ENCODE results near the gene NUDT14.

NUDT14 gene

GRCh38 chr14:105146976-105147635, 34.0 kb downstream of the NUDT14 start:
- no peak for DNase-seq (ENCODE audit: low read depth in 3 of 3, low spot score in 1 of 3)

- no peak for DNase-seq (ENCODE audit: low read depth in 3 of 3, low spot score in 1 of 3)
Measured at GRCh38 chr14:105146181-105146975, 34.7 kb downstream of the NUDT14 start.

- no peak for DNase-seq (ENCODE audit: low read depth in 3 of 3, low spot score in 1 of 3)
Measured at GRCh38 chr14:105145381-105146180, 35.5 kb downstream of the NUDT14 start.

DNA sequence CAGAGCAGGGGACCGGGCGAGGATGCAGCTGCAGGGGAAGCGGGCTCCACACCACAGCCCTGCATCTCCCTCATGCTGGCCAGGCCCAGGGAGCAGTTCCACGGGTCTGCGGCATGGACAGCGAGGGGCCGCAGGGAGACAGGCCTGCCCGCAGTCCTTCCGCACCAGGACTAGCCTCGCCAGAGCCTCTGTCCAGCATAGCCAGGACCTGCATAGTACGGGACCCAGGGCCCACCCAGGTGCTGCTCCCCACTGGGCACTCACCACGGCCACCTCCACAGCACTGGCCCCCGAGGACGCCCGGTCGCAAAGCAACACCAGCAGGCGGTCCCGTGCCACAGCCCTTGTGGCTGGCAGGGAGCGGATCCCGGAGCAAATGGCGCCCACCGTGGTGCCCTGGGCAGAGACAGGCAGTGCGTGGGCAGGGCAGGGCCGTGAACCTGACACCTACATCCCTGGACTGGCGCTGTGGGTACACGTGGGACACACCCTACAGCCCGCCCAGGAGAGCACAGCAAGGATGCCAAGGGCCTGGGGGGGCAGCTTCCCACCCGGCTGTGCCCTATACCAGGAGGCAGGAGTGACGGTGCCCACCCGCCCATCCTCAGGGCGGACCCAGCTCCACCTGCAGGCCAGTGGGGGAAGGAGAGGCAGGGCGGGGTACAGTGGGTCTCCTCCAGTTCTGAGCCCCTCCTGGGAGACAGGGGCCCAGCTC, 36.3 kb downstream of the NUDT14 start:
- no peak for DNase-seq (ENCODE audit: low read depth in 3 of 3, low spot score in 1 of 3)

- no peak for DNase-seq (ENCODE audit: low read depth in 3 of 3, low spot score in 1 of 3)
Measured at GRCh38 chr14:105144026-105144665, 37.0 kb downstream of the NUDT14 start.

- DNase-seq (ENCODE audit: low read depth in 3 of 3, low spot score in 1 of 3) = no peak
Measured at GRCh38 chr14:105143451-105144025, 37.6 kb downstream of the NUDT14 start.

- no peak for DNase-seq (ENCODE audit: low read depth in 3 of 3, low spot score in 1 of 3)
Measured at GRCh38 chr14:105142651-105143450, 38.3 kb downstream of the NUDT14 start.

GRCh38 chr14:105141486-105142281, 39.4 kb downstream of the NUDT14 start:
- DNase-seq (ENCODE audit: low read depth in 3 of 3, low spot score in 1 of 3) = no peak

DNA sequence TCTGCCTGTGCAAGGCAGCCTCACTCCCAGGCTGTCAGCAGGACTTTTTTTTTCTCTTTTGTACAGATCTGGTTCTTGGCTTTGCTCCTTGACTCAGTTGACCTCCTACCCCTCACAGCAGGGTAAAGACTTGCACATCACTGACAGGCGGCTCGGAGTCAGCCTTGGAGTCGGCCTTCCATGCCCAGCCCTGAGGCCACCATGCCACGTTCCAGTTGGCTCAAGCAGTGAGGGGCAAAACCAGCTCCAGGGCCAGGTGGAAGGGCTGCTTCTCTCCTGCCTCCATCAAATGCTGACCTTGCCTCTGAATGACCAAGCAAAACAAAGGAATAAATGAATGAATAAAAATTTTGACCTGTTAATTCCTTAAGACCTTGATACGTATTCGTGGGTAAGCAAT, 40.1 kb downstream of the NUDT14 start:
- no peak for DNase-seq (ENCODE audit: low read depth in 3 of 3, low spot score in 1 of 3)

DNA sequence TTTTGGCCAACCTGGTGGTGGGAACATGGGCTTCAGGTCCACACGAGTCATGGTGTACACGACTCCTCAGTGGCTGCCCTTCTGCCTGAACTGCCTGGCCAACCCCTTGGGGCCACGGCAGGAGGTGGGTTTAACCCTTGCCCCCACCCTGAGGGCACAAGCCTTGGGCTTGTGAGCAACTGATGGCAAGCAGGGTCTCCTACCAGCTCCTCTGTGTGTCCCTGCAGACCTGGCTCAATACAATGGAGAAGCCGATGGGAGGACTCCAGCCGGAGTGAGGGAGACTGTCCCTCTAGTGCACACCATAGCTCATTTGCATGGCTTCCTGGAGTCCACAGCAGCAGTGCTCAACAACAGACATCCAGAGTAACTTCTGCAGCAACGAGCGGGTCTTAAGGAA, 40.5 kb downstream of the NUDT14 start:
- DNase-seq (ENCODE audit: low read depth in 3 of 3, low spot score in 1 of 3) = no peak

GRCh38 chr14:105139831-105140239, 41.3 kb downstream of the NUDT14 start:
- no peak for DNase-seq (ENCODE audit: low read depth in 3 of 3, low spot score in 1 of 3)

DNA sequence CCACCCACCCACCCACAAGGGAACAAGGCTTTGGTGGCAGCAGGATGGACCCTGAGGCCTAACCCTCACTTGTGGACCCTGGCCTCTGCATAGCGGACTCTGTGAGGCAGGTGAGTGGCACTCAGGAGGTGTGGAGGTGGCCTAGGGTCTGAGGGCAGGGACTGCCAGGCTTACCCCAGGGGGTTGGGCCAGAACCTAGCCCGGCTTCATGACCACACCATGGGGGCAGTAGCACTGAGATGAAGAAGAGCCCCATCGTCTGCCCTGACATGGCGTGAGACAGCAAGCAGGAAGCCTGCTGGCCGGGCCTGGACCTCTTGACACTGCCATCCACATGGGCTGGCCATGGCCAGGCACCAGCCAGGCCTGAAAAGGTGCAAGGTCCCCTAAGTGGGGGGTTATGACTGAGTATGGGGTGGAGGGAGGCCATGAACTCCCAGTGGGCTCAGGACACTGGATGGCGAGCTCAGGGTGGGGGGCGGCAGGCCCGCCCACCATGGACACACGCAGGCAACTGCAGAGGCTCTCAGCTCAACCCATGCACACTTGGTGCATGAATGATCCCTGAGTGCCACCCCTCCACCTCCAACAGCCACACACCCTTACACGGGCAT, 41.8 kb downstream of the NUDT14 start:
- no peak for DNase-seq (ENCODE audit: low read depth in 3 of 3, low spot score in 1 of 3)

DNA sequence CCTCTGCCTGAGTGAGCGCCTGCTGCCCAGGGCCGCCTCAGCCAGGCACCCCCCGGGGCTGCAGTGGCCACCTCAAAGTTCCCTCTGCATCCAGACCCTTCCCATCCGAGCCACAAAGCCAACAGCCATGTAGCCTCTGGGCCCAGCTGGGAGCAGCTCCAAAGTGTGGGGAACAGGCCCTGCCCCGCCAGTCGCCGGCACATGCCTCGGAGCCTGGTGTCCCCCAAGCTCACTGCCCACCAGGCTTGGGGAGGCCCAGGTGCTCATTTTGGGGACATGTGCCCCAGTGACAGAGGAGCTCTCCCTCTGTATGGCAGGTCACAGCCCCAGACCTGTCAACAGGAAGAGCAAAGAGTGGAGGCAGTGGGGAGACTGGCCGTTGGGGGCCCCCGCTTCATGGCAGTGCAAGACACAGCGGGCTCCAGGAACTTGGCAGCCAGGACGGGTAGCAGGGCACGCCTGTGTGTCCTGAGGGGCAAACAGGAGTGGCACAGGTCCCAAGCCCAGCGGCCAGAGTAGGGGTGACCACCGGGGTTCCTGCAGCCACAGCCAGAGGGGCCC, 42.5 kb downstream of the NUDT14 start:
- no peak for DNase-seq (ENCODE audit: low read depth in 3 of 3, low spot score in 1 of 3)

DNA sequence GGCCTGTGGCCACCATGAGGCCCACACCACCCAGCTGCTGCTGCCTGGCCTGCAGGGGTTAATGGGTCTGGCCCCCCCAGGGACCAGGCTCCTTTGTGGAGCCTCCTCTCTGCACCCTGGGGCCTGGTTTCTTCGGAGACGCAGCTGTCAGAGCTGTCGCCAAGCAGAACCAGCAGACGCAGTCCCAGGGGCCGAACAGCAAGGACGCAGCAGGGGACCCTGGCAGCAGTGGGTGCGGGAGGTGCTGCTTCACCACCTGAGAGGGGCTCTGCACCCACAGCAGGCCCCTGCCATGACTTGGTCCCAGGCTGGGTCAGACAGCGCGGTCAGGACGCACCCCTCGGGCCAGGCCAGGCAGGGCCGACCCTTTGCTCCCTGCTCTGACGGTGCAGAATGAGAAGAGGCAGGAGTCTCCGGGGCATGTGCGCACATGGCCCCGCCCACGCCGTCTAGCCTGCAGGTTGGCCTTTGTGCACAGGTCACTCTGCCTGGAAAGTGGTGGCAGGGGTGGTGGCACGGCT, 43.0 kb downstream of the NUDT14 start:
- no peak for DNase-seq (ENCODE audit: low read depth in 3 of 3, low spot score in 1 of 3)

- DNase-seq (ENCODE audit: low read depth in 3 of 3, low spot score in 1 of 3) = no peak
Measured at GRCh38 chr14:105137481-105138020, 43.6 kb downstream of the NUDT14 start.

- DNase-seq (ENCODE audit: low read depth in 3 of 3, low spot score in 1 of 3) = no peak
Measured at GRCh38 chr14:105136401-105137322, 44.5 kb downstream of the NUDT14 start.

Data from stimulated activated CD4-positive, alpha-beta T cell treated with anti-CD3 and anti-CD28 coated beads, TNF-alpha, amount 100 ng/mL, for 1 hour (primary cell).